HL-60 (cell line): ENCODE results near the gene OXCT1.

ENCODE experiments used
- DNase-seq, 2 experiments: peaks; one replicate each; pipeline ENCODE4 v3.0.0-alpha.2; 2010 to 2020; ENCODE audit warnings: low read depth in 1 of 2, low spot score in 1 of 2
- H3K27ac ChIP-seq: fragments of 250-450 bp; sonication (Bioruptor Pico); replicated peaks from 2 replicates; pipeline ENCODE4 v1.5.1; 2020; ENCODE audit warnings: mild to moderate bottlenecking, moderate library complexity
- H3K27me3 ChIP-seq: fragments of 250-450 bp; sonication (Bioruptor Pico); 2 replicates; pipeline ENCODE4 v1.5.1; 2021; ENCODE audit warnings: mild to moderate bottlenecking, moderate library complexity; ENCODE audit not compliant: insufficient read depth, poor library complexity, severe bottlenecking
- H3K4me3 ChIP-seq: replicated peaks from 2 replicates; pipeline ENCODE4 v1.5.1; 2011; ENCODE audit warnings: mild to moderate bottlenecking, control low read depth, low read length; ENCODE audit not compliant: insufficient read depth
- CTCF ChIP-seq: IDR thresholded peaks from one replicate; pipeline ENCODE4 v1.5.1; 2011; ENCODE audit warnings: low read length, control low read depth, inconsistent platforms; ENCODE audit not compliant: insufficient read depth
- GABPA ChIP-seq: IDR thresholded peaks from 2 replicates; pipeline ENCODE4 v1.6.1; 2012; ENCODE audit warnings: low read depth
- POLR2AphosphoS5 ChIP-seq: IDR thresholded peaks from 2 replicates; pipeline ENCODE4 v1.6.1; 2012; ENCODE audit warnings: low read depth
- REST ChIP-seq: IDR thresholded peaks from 2 replicates; pipeline ENCODE4 v1.6.1; 2012; ENCODE audit warnings: low read depth; ENCODE audit not compliant: insufficient replicate concordance
- SPI1 ChIP-seq: IDR thresholded peaks from 2 replicates; pipeline ENCODE4 v1.6.1; 2012; ENCODE audit warnings: low read depth, mild to moderate bottlenecking, borderline replicate concordance
- long read RNA-seq: library from polyadenylated mRNA; unstranded; transcript quantifications from one replicate; pipeline ENCODE4 v2.0.0, GENCODE V29; 2020

Gene OXCT1
- long read RNA-seq, transcript OXCT1-201 (17 exons, 3,388 nt): major isoform, 368 of 439 reads
- long read RNA-seq, partial matches to known transcripts: 20 of 439 reads
- long read RNA-seq, other reads (novel, unspliced or antisense): 51 of 439 reads

- TF ChIP-seq POLR2AphosphoS5: peak; percentile 85
- peak; percentile 56; the same call in 1 of the 2 replicates for TF ChIP-seq SPI1
- TF ChIP-seq GABPA: no peak
- peak; percentile 47 for TF ChIP-seq REST
- no peak for TF ChIP-seq CTCF
- no peaks in the 10 kb centered on the region for H3K27me3 ChIP-seq
- DNase-seq: peak; percentile 55 to 90
- H3K4me3 ChIP-seq: peak within 1 kb of the TSS; percentile 72
- peak within 1 kb of the TSS; percentile 76 for H3K27ac ChIP-seq
Observed at GRCh38 chr5:41869724-41870626, at the start of gene OXCT1. OXCT1 (minus strand) TSS chr5:41870425; CDS start chr5:41870358, 67 bp downstream.

GRCh38 chr5:41918105-41918504 lies 47.9 kb upstream of the OXCT1 start:
- TF ChIP-seq SPI1: peak; percentile 24; the same call in 1 of the 2 replicates
- no peak for TF ChIP-seq POLR2AphosphoS5
- DNase-seq: no peak
- H3K4me3 ChIP-seq: no peak overlapping the region

GRCh38 chr5:41908374-41909079 lies 38.3 kb upstream of the OXCT1 start:
- Histone ChIP-seq H3K27ac (no peak overlapping the region), H3K4me3 (no peak overlapping the region), H3K27me3 (no peaks in the 10 kb centered on the region)
- DNase-seq: no peak
- TF ChIP-seq POLR2AphosphoS5: no peak
- TF ChIP-seq SPI1: no peak
- TF ChIP-seq GABPA: no peak
- no peak for TF ChIP-seq REST
- no peak for TF ChIP-seq CTCF

More at GRCh38 chr5:41918105-41918504, 47.9 kb upstream of the OXCT1 start:
- Histone ChIP-seq H3K27me3 (no peaks in the 10 kb centered on the region), H3K27ac (no peak overlapping the region)

GRCh38 chr5:41906151-41906550 lies 35.9 kb upstream of the OXCT1 start:
- H3K27me3 ChIP-seq: no peaks in the 10 kb centered on the region
- H3K27ac ChIP-seq: no peak overlapping the region
- H3K4me3 ChIP-seq: no peak overlapping the region
- TF ChIP-seq REST (no peak), CTCF (no peak), SPI1 (no peak), POLR2AphosphoS5 (no peak), GABPA (no peak)
- no peak for DNase-seq
